Liver (tissue), 3 donors: ENCODE measurements around the gene SLMAP.

Experiments
- EGR1 ChIP-seq, 2 donors: IDR thresholded peaks; 2 replicates each; pipeline ENCODE4 v1.6.1; 2016 to 2018; ENCODE audit warnings: antibody characterized with exemption in 2 of 2, low read depth in 2 of 2
- FOXA1 ChIP-seq: IDR thresholded peaks from 2 replicates; pipeline ENCODE4 v1.6.1; 2016; ENCODE audit warnings: antibody characterized with exemption
- TF ChIP-seq, protein P1 (sequence below): fragments of 150-350 bp; IDR thresholded peaks from 2 replicates; pipeline ENCODE4 v1.5.1; 2017; ENCODE audit warnings: improper control_type of control experiment, low read depth, low read length; ENCODE audit not compliant: missing input control
- donor health status: healthy.
- donor health status: healthy.

DNA sequence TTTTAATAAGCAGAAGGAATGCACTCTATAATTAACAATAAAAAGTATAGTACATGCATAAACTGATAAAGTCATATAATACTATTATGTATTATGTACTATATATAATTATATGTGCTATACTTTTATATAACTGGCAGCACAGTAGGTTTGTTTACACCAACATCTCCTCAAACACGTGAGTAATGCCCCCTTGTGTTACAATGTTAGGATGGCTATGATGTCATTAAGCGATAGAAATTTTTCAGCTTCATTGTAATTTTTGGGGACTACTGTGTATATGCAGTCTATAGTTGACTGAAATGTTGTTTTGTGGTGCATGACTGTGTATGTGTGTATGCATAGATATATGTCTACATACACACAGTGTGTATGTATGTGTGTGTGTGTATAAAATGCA lies 100.6 kb downstream of the SLMAP start:
- TF ChIP-seq FOXA1 = no peak
- no peak for TF ChIP-seq EGR1 (IDR thresholded peaks at IDR 0.05; ENCODE audit: low read depth in 2 of 2)
- TF ChIP-seq, protein P1, sequence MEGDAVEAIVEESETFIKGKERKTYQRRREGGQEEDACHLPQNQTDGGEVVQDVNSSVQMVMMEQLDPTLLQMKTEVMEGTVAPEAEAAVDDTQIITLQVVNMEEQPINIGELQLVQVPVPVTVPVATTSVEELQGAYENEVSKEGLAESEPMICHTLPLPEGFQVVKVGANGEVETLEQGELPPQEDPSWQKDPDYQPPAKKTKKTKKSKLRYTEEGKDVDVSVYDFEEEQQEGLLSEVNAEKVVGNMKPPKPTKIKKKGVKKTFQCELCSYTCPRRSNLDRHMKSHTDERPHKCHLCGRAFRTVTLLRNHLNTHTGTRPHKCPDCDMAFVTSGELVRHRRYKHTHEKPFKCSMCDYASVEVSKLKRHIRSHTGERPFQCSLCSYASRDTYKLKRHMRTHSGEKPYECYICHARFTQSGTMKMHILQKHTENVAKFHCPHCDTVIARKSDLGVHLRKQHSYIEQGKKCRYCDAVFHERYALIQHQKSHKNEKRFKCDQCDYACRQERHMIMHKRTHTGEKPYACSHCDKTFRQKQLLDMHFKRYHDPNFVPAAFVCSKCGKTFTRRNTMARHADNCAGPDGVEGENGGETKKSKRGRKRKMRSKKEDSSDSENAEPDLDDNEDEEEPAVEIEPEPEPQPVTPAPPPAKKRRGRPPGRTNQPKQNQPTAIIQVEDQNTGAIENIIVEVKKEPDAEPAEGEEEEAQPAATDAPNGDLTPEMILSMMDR = no peak
